Measurements from ENCODE around the gene ORM1.

The ORM1 gene

DNA sequence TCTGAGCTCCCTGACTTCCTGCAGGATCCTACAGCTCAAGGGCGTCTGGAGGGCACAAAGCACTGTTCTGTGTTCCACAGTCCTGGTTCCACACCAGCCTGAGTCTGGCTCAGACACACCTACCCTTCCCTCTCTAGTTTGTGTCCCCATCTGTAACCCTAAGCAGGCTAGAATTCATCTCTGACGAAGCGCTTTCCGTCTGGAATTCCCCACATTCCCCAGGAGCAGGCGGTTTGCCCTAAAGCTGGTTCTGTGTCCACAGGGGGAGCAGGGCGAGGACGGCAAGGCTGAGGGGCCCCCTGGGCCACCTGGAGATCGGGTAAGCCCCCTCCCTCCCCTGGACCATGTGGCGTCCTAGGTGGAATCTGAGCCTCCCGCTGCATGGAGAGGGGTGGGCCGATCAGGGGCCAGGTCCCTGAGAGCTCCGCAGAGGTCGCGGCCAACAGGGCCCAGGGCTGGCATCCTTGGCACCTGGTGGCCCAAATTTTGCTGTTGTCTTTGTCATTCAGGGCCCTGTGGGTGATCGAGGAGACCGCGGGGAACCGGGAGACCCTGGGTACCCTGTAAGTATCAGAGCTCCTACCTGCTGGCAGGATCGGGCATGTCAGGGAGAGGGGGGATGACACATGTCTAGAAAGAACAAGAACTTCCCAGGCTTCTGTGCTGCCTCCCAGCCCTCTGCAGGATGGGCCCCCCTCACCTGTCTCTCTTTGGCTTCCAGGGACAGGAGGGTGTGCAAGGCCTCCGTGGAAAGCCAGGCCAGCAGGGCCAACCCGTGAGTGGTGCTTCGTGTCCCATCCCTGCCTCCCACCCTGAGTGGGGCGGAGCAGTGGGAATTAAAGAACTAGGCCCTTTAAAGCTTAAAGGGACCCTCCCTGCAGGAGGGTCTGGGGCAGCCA is 34.5 kb upstream of the ORM1 start:
- DNase-seq, result no peak

DNA sequence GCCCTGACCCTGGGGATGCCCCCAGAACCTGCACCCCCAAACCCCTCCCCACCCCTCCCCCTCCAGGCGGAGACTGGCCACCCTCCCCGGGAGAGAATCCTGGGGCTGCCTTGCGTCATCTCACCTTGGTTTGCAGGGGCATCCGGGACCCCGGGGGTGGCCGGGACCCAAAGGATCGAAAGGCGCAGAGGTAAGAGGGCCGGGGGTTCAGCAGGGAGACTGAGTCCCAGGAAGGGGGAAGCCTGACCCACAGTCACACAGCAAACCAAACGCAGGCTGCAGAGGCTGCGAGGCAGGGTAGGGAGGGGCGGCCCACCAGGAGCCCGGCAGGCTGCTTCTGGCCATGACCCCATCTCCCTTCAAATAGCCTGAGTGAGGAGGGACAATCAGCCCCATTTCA is 33.8 kb upstream of the ORM1 start:
- DNase-seq, result no peak

DNA sequence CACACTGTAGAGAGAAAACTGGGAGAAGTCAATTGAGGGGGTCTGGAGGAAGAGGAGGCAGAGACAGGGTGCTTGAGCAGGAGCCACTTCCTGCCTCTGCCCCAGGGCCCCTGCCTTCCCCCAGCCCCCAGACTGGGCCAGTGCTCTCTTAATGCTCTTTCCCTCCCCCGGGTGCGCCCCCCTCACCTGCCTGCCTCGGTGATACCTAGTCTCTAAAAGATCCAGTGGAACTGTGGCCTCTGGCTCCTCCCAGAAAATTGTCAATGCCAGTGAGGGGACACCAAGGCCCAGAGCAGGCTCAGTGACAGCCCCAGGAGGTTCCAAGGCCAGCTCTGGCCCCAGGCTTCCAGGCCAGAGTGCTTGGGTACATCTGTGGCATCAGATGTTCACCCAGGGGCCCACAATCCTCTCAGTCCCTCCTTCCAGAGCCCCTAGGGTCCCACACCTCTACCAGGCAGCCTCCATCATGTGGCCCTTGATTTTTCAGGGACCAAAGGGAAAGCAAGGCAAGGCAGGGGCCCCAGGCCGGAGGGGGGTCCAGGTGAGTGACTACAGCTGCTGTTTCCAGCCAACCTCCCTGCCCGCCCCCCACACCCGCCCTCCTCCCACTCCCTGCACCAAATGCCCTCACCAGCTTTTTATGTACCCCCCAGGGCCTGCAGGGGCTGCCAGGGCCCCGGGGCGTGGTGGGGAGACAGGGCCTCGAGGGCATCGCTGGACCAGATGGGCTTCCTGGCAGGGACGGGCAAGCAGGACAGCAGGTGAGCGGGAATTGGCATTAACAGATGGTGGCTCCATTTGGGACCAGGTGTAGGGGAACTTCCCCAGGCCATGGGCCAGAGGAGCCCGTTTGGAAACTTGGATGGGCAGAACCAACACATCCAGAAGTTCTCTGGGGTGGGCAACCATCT is 33.1 kb upstream of the ORM1 start:
- DNase-seq, result no peak

DNA sequence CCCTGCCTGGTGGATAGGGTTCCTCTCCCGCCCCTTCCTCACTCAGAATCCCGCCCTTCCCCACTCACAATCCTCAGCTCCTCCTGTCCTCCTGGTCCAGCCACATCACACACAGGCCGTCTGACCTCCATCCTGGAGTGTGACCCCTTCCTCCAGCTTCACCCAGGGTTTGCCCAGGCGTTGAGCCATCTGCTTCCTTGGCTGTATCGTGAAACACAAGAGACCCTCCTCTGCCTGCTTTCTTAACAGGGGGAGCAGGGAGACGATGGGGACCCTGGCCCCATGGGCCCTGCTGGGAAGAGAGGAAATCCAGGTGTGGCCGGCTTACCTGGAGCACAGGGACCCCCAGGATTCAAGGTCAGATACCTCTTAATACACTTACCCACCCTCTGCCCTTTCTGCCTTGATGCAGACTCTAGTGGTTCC is 32.3 kb upstream of the ORM1 start:
- no peak for DNase-seq

DNA sequence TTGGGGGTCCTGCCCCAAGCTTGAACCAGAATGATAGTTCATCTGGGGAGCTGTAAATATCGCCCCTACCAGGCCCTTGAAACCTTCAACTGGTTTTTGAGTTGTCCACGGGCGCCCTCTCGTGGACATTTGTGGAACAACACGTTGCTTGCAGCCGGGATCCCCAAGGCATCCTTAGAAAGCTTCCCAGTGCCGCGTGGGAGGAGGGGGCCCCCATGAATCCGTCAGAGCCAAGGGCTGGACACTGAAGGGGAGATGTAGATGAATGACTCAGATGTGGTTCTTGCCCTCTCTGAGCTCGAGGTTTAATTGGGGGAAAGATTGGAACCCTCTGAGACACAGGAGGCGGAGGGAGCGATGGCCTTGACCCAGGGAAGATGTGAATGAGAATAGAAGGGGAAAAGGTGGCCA is 31.8 kb upstream of the ORM1 start:
- peak; percentile 49 for DNase-seq

DNA sequence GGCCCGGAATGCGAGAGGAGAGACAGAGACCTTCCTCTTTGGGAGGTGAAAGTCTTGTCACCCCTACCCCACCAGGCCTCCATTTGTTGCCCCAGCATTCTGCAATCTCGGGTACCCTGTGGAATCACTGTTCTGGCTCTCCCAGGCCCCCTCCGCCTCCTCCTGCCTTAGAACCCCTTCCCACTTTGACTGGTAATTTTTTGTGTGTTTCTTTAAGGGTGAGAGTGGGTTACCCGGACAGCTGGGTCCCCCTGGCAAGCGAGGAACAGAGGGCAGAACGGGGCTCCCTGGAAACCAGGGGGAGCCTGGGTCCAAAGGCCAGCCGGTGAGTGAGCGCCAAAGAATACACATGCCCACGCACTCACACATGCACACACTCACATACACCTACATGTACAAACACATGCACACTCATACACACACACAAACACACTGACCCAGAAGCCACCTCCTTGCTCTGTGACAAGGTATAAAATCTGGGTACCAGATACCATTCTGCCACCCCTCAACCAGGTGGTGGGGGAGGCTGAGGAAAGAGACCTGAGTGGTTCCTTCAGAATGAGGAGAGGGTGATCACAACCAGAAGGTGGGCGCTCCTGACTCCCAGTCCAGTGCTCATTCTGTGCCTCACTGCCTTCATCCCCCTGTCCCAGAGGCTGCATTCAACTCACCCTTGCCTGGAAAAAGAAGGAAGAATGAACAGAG is 30.9 kb upstream of the ORM1 start:
- DNase-seq, result no peak

DNA sequence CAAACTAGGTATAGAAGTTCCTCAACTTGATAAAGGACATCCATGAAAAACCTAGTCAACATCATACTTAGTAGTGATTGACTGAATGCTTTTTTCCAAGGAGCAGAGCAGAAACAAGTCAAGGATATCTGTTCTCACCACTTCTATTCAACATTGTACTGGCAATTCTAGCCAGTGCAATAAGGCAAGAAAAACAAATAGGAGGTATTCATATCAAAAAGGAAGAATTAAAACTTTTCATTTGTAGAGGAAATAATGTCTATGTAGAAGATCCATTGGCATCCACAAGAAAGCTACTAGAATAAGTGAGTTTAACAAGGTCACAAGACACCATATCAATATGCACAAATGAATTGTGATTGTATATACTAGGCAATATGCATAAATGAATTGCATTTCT is 28.2 kb upstream of the ORM1 start:
- DNase-seq, result no peak

DNA sequence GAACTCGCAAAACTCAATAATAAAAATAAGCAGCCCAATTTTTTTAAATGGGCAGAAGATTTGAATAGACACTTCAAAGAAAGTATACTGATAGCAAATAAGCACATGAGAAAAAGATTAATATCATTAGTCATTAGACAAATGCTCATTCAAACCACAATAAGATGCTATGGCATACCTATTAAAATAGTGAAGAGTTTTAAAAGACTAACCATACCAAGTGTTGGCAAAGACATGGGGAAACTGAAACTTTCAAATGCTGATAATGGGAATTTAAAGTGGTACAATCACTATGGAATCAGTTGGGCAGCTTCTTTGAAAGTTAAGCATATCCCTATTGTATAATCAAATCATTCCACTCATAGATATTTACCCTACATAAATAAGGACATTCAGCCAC is 26.6 kb upstream of the ORM1 start:
- DNase-seq, result no peak

DNA sequence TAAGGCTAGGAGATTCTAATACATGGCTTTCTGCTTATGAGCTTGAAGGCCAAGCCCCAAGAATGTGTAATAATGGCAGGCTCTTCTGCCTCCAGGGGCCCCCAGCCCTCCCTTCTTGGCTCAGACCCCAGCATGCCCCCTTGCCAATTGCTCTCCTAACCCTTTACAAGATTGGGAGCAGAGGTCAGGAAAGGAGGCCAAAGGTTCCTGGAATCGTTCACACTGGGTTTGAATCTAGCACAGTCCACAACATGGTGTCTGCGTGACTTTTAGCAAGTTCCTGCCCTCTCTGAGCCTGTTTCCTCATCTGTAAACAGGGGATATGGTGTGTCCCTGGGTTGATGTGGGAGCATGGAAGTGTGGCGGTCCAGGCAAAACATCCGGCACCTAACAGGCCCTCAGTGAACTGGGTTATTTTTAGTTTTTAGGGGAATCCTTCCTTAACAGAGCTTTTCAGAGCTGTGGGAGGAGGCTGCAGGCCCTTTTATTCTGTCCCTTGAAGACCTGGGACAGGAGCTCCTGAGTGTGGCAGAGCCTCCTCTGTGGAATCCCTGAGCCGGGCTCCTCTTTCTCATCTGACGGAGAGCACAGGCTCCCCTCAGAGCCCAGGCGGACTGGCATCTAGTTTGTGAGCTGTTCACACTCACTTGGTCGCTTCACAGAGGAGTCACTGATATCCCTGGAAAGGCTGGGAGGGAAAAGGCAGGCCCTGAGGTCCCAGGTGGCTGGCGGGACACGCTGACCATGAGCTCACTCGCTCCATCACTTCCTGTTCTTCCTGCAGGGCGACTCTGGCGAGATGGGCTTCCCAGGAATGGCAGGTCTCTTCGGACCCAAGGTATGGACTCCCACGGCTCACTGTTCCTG is 23.4 kb upstream of the ORM1 start:
- no peak for DNase-seq

DNA sequence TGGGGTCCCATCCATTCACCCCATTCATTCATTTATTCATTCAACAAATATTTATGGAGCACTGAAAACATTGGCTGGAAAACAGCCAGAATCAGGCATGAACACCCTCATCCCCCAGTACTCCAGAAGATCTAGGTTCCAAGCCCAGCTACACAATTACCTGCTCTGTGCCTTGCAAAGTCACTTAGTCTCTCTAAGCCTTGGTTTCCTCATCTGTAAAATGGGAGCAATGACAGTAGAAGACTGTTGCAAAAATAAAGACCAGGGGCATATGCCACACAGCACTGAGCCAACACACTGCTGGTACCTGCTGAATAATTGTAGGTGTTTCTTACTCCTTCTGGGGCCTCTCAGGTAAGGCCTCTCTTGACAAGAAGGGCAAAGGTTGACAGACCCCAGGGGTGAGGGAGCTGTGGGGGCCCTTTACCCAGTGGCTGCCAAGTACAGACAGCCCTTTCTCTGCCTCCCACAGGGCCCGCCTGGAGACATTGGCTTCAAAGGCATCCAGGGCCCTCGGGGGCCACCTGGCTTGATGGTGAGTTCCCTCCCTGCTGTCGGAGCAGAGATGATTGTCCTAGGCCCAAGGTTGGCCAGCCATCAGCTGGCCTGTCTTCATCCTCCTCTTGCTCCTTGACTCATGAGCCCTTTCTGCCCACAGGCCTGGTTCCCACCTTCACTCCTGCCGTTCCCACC is 22.6 kb upstream of the ORM1 start:
- no peak for DNase-seq

DNA sequence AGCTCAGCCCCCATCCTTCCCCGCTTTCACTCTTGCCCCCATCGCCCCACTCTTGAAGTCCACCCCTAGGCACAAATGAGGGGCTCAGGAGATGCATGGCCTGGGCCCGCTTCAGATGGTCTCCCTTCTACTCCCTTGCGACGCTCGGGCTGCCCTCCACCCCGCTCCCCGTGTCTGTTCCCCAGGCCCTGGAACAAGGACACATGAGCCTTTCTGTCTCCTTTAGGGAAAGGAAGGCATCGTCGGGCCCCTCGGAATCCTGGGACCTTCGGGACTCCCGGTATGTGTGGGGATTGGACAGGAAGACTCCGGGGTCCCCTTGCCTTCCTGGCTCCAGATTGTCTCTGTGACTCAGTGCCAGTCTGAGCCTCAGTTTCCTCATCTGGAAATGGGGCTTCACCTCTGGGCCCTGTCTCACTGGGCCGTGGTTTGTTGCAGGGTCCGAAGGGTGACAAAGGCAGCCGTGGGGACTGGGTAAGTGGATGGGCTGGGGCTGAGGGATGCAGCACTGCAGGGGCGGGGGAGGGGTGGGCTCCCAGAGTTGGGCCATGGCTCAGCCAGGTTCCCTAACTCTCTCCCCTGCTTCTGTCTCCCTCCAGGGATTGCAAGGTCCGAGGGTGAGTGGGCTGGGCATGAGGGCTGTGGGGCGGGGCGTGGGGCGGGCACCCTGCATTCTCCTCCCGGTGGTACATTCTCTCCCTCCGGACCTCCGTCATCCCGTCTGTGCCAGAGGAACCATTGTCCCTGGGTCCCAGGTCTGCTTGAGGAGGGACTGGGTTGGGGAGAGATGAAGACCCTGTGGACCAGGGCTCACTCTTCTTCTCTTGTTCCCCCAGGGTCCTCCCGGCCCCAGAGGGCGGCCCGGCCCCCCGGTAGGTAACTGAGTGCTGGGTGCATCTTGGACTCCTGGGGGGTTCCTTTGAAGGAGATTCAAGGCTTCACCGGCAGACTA is 21.8 kb upstream of the ORM1 start:
- no peak for DNase-seq

DNA sequence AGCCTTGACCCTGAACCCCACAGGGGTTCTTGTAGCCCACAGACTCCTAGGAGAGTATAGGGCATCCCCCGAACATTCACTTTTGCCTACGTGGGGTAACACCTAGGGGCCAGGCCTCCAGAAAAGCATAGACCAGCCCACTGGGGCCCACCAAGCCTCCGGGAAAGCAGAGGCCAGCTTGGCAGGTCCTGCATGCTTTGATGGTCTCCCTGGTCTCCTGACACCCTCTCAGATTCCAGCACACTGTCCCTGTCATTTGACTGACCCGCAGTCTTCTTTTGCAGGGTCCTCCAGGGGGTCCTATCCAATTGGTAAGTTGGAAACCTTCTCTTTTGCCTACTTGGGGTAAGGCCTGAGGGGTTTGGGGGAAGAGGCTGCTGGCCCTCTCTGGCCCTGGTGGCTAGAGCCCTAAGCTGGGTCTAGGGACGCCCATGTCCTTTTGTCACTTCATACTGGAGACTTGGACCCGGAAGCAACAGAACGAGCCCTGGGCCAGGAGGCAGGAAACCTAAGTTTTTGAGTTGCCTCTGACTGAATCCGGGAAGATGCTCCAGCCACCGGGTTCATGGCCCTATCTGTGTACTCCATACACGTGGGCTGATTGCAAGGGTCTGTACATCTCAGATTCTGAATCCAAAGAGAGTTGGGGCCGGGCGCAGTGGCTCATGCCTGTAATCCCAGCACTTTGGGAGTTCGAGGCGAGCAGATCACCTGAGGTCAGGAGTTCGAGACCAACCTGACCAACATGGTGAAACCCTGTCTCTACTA is 20.9 kb upstream of the ORM1 start:
- DNase-seq, result no peak

DNA sequence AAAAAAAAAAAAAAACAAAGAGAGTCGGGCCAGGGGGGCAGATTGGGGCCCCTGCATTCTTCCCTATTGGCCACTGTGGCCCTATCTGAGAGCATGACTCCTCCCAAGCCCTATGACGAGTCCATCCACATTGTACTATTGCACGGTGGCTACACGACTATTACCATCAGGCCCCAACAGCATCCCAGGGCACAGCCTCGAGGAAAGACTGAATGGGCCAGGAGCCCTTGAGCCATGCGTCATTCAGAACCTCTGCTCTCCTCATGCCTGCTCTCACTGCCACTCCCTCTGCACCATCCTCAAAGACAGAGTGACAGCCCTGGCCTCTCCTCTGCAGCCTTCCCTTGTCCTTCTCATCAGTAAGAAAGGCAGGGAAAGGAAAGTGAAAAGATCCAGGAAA is 20.2 kb upstream of the ORM1 start:
- DNase-seq, result no peak

DNA sequence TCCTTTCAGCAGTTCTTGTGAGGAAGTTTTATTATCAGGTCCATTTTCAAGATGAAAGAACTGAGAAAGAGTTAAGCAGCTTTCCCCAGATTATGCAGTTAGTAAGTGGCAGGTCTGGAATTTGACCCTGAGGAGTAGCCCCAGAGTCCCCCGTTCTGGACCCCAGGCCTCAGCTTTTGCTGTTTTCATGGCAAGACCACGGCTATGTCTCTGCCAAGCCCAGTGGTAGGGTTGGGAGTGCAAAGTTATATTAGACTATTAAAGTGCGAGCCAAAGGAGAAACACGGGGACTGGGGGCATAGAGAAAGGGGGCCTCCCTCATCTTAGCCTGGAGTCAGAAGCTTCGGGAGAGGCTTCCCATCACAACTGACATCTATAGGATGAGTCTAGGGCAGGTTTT is 19.3 kb upstream of the ORM1 start:
- no peak for DNase-seq

DNA sequence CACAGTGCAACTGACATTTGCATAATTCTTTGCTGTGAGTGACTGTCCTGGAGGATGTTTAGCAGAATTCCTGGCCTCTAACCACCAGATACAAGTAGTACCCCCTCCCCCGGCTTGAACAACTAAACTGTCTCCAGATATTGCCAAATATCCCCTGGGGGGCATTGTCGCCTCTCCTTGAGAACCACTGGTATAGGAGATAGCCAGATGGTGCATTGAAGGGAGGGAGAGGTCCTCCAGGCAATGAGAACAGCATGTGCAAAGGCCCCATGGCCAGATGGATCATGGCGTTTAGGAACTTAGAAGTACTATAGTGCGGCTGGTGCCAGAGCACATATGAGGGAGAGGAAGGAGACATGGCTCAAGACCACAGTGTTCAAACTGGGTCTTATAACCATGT is 18.9 kb upstream of the ORM1 start:
- no peak for DNase-seq

DNA sequence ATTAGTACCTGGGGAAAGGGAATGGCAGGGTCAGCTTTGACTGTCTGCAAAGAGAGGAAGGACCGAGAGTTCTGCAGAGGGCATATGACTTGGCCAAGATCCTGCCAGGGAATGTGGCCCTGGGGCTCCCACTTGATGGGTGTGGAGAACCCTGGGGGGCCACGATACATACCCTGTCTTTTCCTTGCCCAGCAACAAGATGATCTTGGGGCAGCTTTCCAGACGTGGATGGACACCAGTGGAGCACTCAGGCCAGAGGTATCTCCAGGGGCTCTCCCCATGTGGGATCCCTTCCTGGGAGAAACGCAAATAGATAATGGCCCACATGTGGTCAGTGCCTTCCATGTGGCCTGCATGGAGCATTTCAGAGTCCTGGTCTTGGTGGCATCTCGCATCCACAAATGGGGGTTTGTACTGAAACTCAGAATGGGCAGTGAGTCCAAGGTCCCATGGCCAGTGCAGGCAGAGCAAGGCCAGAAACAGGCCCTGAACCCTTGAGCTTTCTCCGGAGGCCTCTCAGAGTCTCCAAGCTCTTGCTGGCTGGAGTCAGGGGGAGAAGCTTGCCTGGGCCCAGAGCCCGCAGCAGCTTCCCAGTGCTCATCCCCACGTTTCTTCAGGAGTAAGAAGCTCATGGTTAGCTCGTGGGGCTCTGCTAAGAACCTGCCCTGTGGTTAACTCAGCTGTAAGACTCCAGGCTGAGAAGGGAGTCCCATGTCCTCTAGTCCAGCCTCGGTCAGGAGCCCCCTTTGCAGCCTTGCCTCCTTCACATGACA is 18.3 kb upstream of the ORM1 start:
- DNase-seq, result no peak

DNA sequence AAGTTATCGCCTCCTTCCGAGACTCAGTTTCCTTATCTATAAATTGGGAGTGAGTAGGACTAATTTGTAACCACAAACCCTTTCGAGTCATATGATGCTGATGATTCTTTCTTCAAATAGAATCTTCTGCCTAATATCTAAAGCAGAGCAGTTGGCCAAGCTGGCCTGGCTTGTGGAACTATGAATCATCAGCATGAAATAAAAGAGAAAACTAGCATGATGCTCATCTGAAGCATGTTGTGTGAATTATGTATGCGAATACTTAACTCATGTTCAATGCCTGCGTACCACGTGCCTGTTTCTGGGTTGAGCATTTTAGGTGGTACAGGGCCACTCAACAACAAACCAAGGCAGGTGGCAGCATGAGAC is 15.0 kb upstream of the ORM1 start:
- DNase-seq, result no peak

DNA sequence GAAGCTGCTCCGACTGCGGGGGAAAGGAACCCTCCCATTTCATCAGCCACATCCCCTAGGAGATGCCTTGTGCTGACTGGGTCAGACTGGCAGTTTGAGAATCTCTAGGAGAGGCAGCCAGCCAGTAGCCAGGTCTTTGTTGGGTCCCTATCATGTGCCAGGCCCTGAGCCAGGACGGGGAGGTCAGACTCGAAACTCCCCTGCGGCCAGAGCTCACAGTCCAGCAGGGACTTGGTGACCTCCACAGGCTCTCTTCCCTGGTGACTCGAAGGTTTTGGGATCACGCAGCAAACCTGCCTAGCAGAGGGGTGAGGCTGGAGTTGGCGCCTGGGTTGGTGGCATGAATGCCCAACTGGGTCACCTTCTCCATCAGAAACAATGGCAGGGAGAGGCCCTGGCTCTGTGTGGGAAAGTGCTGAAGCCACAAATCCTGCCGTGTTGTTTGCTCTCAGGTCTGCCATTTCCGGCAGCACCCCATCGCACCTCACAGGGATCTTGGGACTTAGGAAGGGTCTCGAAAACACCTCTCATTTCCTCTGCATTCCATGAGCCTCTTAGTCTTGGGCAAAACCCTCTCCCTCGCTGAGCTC is 14.4 kb upstream of the ORM1 start:
- DNase-seq, result no peak

DNA sequence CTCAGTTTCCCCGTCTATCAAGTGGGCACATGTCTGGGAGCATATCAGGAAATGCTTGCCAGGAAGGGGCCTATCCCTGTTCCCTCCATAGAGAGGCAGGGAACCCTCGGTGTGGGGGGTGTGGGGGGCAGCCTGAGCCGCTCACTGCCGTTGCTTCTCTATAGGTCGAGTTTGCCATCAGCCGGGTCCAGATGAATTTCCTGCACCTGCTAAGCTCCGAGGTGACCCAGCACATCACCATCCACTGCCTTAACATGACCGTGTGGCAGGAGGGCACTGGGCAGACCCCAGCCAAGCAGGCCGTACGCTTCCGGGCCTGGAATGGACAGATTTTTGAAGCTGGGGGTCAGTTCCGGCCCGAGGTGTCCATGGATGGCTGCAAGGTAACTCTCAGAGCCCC is 13.8 kb upstream of the ORM1 start:
- DNase-seq, result no peak
